CD4-positive, alpha-beta T cell (primary cell): ENCODE results near the gene SMYD3. TPM values are rescaled to one million over a fixed set of nuclear protein-coding genes. Genes with fewer than 3 reads are reported as not detected.

ENCODE experiments used
- ATAC-seq: fragments of 200-7000 bp; cut with Tn5 transposase; one replicate; pipeline ENCODE4 v1.10.0; 2022; ENCODE audit warnings: mild to moderate bottlenecking; ENCODE audit not compliant: poor library complexity
- CTCF ChIA-PET: fragments of 350-600 bp; sonication (Branson Sonifier 250); formaldehyde crosslinking; loops from one replicate; lab custom pipeline; 2021; ENCODE audit warnings: antibody characterized with exemption, inconsistent platforms; lab: Charles Lee
- POLR2A ChIA-PET: fragments of 350-600 bp; sonication (Branson Sonifier 250); formaldehyde crosslinking; loops from one replicate; lab custom pipeline; 2021; ENCODE audit warnings: antibody characterized with exemption, inconsistent platforms; lab: Charles Lee
- DNase-seq, 14 experiments: peaks; one replicate each; pipeline ENCODE4 v3.0.0-alpha.2; 2013 to 2020; ENCODE audit warnings: mixed read lengths in 2 of 14
- H3K27ac ChIP-seq, 2 donors: one replicate each; pipeline versions ENCODE4 v1.5.1 to v1.7.0; 2013; ENCODE audit warnings: low read length in 2 of 2, low read depth in 1 of 2, mild to moderate bottlenecking in 1 of 2
- H3K27me3 ChIP-seq, 2 experiments: 1 replicate in 1 of 2; 2 replicates in 1 of 2; pipeline versions ENCODE4 v1.6.1 to v1.7.0; 2013; ENCODE audit warnings: low read length in 2 of 2, control low read depth in 1 of 2, mild to moderate bottlenecking in 1 of 2, moderate library complexity in 1 of 2; ENCODE audit not compliant: insufficient read depth in 2 of 2, control insufficient read depth in 1 of 2
- H3K36me3 ChIP-seq: one replicate; pipeline ENCODE4 v1.6.1; 2013; ENCODE audit warnings: low read length, control low read depth; ENCODE audit not compliant: insufficient read depth
- H3K4me1 ChIP-seq: one replicate; pipeline ENCODE4 v1.6.1; 2013; ENCODE audit warnings: low read length, control low read depth; ENCODE audit not compliant: insufficient read depth
- H3K4me3 ChIP-seq: one replicate; pipeline ENCODE4 v1.5.1; 2013; ENCODE audit warnings: mild to moderate bottlenecking, low read length, moderate library complexity
- H3K9me3 ChIP-seq, 2 experiments: 1 replicate in 1 of 2; 2 replicates in 1 of 2; pipeline versions ENCODE4 v1.6.1 to v1.7.0; 2013; ENCODE audit warnings: low read length in 2 of 2, mild to moderate bottlenecking in 2 of 2, control low read depth in 1 of 2, moderate library complexity in 1 of 2; ENCODE audit not compliant: control insufficient read depth in 1 of 2, insufficient read depth in 1 of 2
- H3K27ac Mint-ChIP-seq: one replicate; pipeline ENCODE4 v1.8.0; 2020; ENCODE audit warnings: mixed read lengths
- H3K27me3 Mint-ChIP-seq: one replicate; pipeline ENCODE4 v1.8.0; 2021; ENCODE audit warnings: mixed read lengths
- H3K36me3 Mint-ChIP-seq: one replicate; pipeline ENCODE4 v1.8.0; 2021; ENCODE audit warnings: low read depth, mixed read lengths
- H3K4me1 Mint-ChIP-seq: one replicate; pipeline ENCODE4 v1.8.0; 2021; ENCODE audit warnings: low read depth, mixed read lengths
- H3K4me3 Mint-ChIP-seq: one replicate; pipeline ENCODE4 v1.8.0; 2020; ENCODE audit warnings: mild to moderate bottlenecking, mixed read lengths
- H3K9me3 Mint-ChIP-seq: one replicate; pipeline ENCODE4 v1.8.0; 2020; ENCODE audit warnings: mixed read lengths
- intact Hi-C, 2 experiments: fragments of 100-400 bp; cut with DNase I in 1 of 2; cut with micrococcal nuclease in 1 of 2; formaldehyde crosslinking; loops; one replicate each; pipeline versions ENCODE4 v1.15.1 to v1.9.0; 2023 to 2025; cut with DNase I, micrococcal nuclease
- total RNA-seq, 174 experiments: library from RNA in 2 of 174; stranded (reverse) in 2 of 174; gene quantifications; one replicate each; pipeline ENCODE4 v1.2.3 and lab custom pipeline; 2021 to 2026
- TF ChIP-seq, protein P1 (sequence below): fragments of 200-600 bp; IDR thresholded peaks from one replicate; pipeline ENCODE4 v1.8.0; 2022; ENCODE audit warnings: antibody characterized with exemption, mild to moderate bottlenecking

The SMYD3 gene
- total RNA-seq, 2 experiments from 2014 or later = 18.8 to 19.6 TPM

DNA sequence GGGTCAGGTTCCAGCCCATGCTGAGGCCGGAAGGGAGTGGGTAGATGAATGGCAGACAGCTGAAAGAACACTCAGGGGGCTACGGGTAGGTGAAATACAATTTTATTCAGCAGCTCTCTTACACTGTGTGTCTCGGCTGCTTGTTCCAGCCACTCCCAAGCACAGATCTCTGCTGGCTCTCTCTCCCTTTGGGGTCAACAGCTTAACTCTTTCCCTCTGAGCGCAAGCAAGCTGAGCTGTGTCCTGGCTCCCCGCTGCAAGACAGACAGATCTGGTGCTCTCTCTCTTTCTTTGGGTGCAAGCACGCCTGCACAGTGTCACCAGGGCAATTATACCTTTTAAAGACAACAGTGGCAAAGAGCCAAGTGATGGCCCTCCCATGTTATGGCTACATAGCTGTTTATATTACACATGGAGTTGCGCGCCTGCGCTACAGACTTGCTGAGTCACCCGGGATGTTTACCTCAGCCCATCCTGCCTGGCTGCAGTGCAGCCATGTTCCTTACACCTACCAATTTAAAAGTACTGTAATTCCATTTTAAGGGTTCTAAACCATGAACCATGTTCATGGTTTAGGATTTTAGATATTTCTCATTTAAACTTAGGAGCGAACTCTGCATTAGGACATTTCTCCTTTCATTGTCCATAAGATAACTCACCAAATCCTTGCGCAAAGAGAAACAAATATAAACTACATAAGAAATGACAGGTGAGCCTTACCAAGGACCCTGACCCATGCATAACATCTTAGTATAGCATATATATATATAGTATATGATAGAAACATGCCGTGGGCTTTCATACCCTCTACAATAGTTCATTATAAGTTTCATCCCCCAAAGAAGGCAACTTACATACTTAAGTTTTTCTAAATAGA, 396.5 kb downstream of the SMYD3 start:
- ATAC-seq = no peak
- H3K4me1 Mint-ChIP-seq = peaks cover 16% of the 10 kb centered on the region
- no peak overlapping the region for H3K27ac ChIP-seq

GRCh38 chr1:246108278-246108925, 398.7 kb downstream of the SMYD3 start:
- no peaks in the 10 kb centered on the region for H3K27me3 ChIP-seq
- POLR2A ChIA-PET = no interaction called here
- H3K4me3 Mint-ChIP-seq = no peak overlapping the region
- no peaks in the 10 kb centered on the region for H3K4me1 ChIP-seq
- CTCF ChIA-PET = no interaction called here
- peaks cover 5% of the 10 kb centered on the region for H3K36me3 Mint-ChIP-seq
- H3K4me1 Mint-ChIP-seq = peaks cover 2% of the 10 kb centered on the region
- no peak overlapping the region for H3K27ac ChIP-seq
- ATAC-seq (no peak), DNase-seq (no peak)
- no peaks in the 10 kb centered on the region for H3K36me3 ChIP-seq
- peaks cover 0 to 6% of the 10 kb centered on the region in 2 experiments for H3K9me3 ChIP-seq
- intact Hi-C loops = no loop called here
- TF ChIP-seq, protein P1, sequence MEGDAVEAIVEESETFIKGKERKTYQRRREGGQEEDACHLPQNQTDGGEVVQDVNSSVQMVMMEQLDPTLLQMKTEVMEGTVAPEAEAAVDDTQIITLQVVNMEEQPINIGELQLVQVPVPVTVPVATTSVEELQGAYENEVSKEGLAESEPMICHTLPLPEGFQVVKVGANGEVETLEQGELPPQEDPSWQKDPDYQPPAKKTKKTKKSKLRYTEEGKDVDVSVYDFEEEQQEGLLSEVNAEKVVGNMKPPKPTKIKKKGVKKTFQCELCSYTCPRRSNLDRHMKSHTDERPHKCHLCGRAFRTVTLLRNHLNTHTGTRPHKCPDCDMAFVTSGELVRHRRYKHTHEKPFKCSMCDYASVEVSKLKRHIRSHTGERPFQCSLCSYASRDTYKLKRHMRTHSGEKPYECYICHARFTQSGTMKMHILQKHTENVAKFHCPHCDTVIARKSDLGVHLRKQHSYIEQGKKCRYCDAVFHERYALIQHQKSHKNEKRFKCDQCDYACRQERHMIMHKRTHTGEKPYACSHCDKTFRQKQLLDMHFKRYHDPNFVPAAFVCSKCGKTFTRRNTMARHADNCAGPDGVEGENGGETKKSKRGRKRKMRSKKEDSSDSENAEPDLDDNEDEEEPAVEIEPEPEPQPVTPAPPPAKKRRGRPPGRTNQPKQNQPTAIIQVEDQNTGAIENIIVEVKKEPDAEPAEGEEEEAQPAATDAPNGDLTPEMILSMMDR = no peak
- H3K27me3 Mint-ChIP-seq = no peaks in the 10 kb centered on the region
- no peak overlapping the region for H3K27ac Mint-ChIP-seq
- H3K9me3 Mint-ChIP-seq = no peaks in the 10 kb centered on the region
- H3K4me3 ChIP-seq = no peak overlapping the region

More for the DNA sequence above, 396.5 kb downstream of the SMYD3 start:
- H3K4me3 ChIP-seq = no peak overlapping the region
- TF ChIP-seq, protein P1 = no peak
- POLR2A ChIA-PET = no interaction called here
- Mint-ChIP-seq H3K36me3 (no peaks in the 10 kb centered on the region), H3K9me3 (no peaks in the 10 kb centered on the region), H3K27me3 (no peaks in the 10 kb centered on the region), H3K4me3 (no peak overlapping the region), H3K27ac (no peak overlapping the region)
- no peaks in the 10 kb centered on the region for H3K4me1 ChIP-seq
- CTCF ChIA-PET = no interaction called here
- intact Hi-C loops = loop anchor here in 1 of 2 experiments (10.0 kb wide), 1 partner anchor 956 kb away; the partner anchor contains the start of gene KIF26B
- no peaks in the 10 kb centered on the region for H3K27me3 ChIP-seq
- peaks cover 0 to 6% of the 10 kb centered on the region in 2 experiments for H3K9me3 ChIP-seq
- no peak for DNase-seq
- no peaks in the 10 kb centered on the region for H3K36me3 ChIP-seq

- Histone ChIP-seq H3K9me3 (peaks cover 0 to 6% of the 10 kb centered on the region in 2 experiments), H3K36me3 (no peaks in the 10 kb centered on the region), H3K27ac (no peak overlapping the region), H3K4me1 (no peaks in the 10 kb centered on the region), H3K27me3 (no peaks in the 10 kb centered on the region), H3K4me3 (no peak overlapping the region)
- ATAC-seq = no peak
- CTCF ChIA-PET = no interaction called here
- Mint-ChIP-seq H3K36me3 (peaks cover 5% of the 10 kb centered on the region), H3K9me3 (no peaks in the 10 kb centered on the region), H3K27ac (no peak overlapping the region), H3K4me3 (no peak overlapping the region), H3K27me3 (no peaks in the 10 kb centered on the region), H3K4me1 (no peaks in the 10 kb centered on the region)
- POLR2A ChIA-PET = no interaction called here
- intact Hi-C loops = no loop called here
- TF ChIP-seq, protein P1 = no peak
- DNase-seq = no peak
Measured at GRCh38 chr1:246107516-246108277, 399.4 kb downstream of the SMYD3 start.
